Measurements from ENCODE around the gene TLX2. TPM values are rescaled to one million over a fixed set of nuclear protein-coding genes. Genes with fewer than 3 reads are reported as not detected.
A peak's percentile ranks its signal among the peaks of the same experiment; 100 is the strongest.

Gene TLX2
- total and polyA plus RNA-seq, 2 of the 13 experiments (the other 11 are each of a cell fraction or from before 2014, with no cell fraction given): 0.05 to 0.20 TPM

GRCh38 chr2:74507145-74507925, 6.9 kb upstream of the TLX2 start, which contains the start of gene PCGF1 (continued):
- TF ChIP-seq ZBTB49 (CRISPR knock-in tag; IDR thresholded peaks at IDR 0.05; ENCODE audit: borderline replicate concordance): 0 out of 2 replicates have a peak, but pooled peaks have one; percentile 10
- TF ChIP-seq, protein P1, sequence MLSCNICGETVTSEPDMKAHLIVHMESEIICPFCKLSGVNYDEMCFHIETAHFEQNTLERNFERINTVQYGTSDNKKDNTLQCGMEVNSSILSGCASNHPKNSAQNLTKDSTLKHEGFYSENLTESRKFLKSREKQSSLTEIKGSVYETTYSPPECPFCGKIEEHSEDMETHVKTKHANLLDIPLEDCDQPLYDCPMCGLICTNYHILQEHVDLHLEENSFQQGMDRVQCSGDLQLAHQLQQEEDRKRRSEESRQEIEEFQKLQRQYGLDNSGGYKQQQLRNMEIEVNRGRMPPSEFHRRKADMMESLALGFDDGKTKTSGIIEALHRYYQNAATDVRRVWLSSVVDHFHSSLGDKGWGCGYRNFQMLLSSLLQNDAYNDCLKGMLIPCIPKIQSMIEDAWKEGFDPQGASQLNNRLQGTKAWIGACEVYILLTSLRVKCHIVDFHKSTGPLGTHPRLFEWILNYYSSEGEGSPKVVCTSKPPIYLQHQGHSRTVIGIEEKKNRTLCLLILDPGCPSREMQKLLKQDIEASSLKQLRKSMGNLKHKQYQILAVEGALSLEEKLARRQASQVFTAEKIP (CRISPR knock-in tag; IDR thresholded peaks at IDR 0.05; ENCODE audit: borderline replicate concordance): no peak
- peak; percentile 13; the same call in 1 of the 2 replicates for TF ChIP-seq ZKSCAN8 (CRISPR knock-in tag; IDR thresholded peaks at IDR 0.05; ENCODE audit: borderline replicate concordance)
- TF ChIP-seq TOE1 (CRISPR knock-in tag; IDR thresholded peaks at IDR 0.05): peak; percentile 78; the same call in 1 of the 2 replicates
- TF ChIP-seq TBX2 (CRISPR knock-in tag; IDR thresholded peaks at IDR 0.05; ENCODE audit: borderline replicate concordance): peak; percentile 78
- TF ChIP-seq ZNF878 (CRISPR knock-in tag; IDR thresholded peaks at IDR 0.05): no peak; the same call in 1 of the 2 replicates
- TF ChIP-seq, protein P2, sequence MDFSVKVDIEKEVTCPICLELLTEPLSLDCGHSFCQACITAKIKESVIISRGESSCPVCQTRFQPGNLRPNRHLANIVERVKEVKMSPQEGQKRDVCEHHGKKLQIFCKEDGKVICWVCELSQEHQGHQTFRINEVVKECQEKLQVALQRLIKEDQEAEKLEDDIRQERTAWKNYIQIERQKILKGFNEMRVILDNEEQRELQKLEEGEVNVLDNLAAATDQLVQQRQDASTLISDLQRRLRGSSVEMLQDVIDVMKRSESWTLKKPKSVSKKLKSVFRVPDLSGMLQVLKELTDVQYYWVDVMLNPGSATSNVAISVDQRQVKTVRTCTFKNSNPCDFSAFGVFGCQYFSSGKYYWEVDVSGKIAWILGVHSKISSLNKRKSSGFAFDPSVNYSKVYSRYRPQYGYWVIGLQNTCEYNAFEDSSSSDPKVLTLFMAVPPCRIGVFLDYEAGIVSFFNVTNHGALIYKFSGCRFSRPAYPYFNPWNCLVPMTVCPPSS (IDR thresholded peaks at IDR 0.05): no peak
- peak; percentile 41 for TF ChIP-seq IKZF4 (CRISPR knock-in tag; IDR thresholded peaks at IDR 0.05; ENCODE audit: borderline replicate concordance, low read depth, not compliant biosample characterization)
- TF ChIP-seq ZNF552 (CRISPR knock-in tag; IDR thresholded peaks at IDR 0.05; ENCODE audit: borderline replicate concordance): peak; percentile 87; the same call in 1 of the 2 replicates
- TF ChIP-seq ZNF224 (CRISPR knock-in tag; IDR thresholded peaks at IDR 0.05): 0 out of 2 replicates have a peak, but pooled peaks have one; percentile 15
- TF ChIP-seq, protein P3, sequence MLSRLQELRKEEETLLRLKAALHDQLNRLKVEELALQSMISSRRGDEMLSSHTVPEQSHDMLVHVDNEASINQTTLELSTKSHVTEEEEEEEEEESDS (CRISPR knock-in tag; IDR thresholded peaks at IDR 0.05; ENCODE audit: borderline replicate concordance): no peak
- TF ChIP-seq ZNF605 (CRISPR knock-in tag; IDR thresholded peaks at IDR 0.05): peak; percentile 66
- 0 out of 4 replicates have a peak, but pooled peaks of 1 of the 2 experiments have one; percentile 6 for TF ChIP-seq NR2F1 (CRISPR knock-in tag; IDR thresholded peaks at IDR 0.05)
- TF ChIP-seq NFE2L1 (CRISPR knock-in tag; IDR thresholded peaks at IDR 0.05; ENCODE audit: borderline replicate concordance): no peak
- TF ChIP-seq ZNF30 (CRISPR knock-in tag; IDR thresholded peaks at IDR 0.05): no peak
- TF ChIP-seq, protein P4, sequence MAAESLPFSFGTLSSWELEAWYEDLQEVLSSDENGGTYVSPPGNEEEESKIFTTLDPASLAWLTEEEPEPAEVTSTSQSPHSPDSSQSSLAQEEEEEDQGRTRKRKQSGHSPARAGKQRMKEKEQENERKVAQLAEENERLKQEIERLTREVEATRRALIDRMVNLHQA (CRISPR knock-in tag; IDR thresholded peaks at IDR 0.05): no peak
- TF ChIP-seq FOXA3 (CRISPR knock-in tag; IDR thresholded peaks at IDR 0.05): peak; percentile 75
- peak; percentile 50 for TF ChIP-seq HNF4A (CRISPR knock-in tag; IDR thresholded peaks at IDR 0.05)

All from HepG2 (cell line).